Subcutaneous abdominal adipose tissue (tissue), 5 donors: ENCODE data around the gene WDR87.

Source experiments
- H3K27ac ChIP-seq: one replicate; pipeline ENCODE4 v1.7.0; 2013; ENCODE audit warnings: low read depth, mild to moderate bottlenecking, inconsistent platforms, low read length, moderate library complexity
- H3K27me3 ChIP-seq, 5 donors: one replicate each; pipeline ENCODE4 v1.7.0; 2013; ENCODE audit warnings: low read length in 5 of 5, inconsistent platforms in 1 of 5; ENCODE audit not compliant: control insufficient read depth in 5 of 5, insufficient read depth in 4 of 5
- H3K36me3 ChIP-seq, 5 donors: one replicate each; pipeline ENCODE4 v1.7.0; 2013; ENCODE audit warnings: low read length in 5 of 5; ENCODE audit not compliant: control insufficient read depth in 5 of 5, insufficient read depth in 5 of 5
- H3K4me1 ChIP-seq, 5 donors: one replicate each; pipeline ENCODE4 v1.7.0; 2013; ENCODE audit warnings: low read length in 5 of 5, mild to moderate bottlenecking in 3 of 5, moderate library complexity in 1 of 5; ENCODE audit not compliant: control insufficient read depth in 5 of 5, insufficient read depth in 5 of 5
- H3K4me3 ChIP-seq, 5 donors: one replicate each; pipeline ENCODE4 v1.7.0; 2013; ENCODE audit warnings: low read length in 5 of 5, low read depth in 1 of 5
- H3K9ac ChIP-seq, 5 donors: one replicate each; pipeline ENCODE4 v1.7.0; 2013; ENCODE audit warnings: low read length in 5 of 5, mild to moderate bottlenecking in 4 of 5, moderate library complexity in 3 of 5
- H3K9me3 ChIP-seq, 5 donors: one replicate each; pipeline ENCODE4 v1.7.0; 2013; ENCODE audit warnings: low read length in 5 of 5; ENCODE audit not compliant: control insufficient read depth in 5 of 5
- donor health status: healthy.
- donor health status: healthy.
- donor health status: healthy.
- donor health status: healthy.
- donor health status: healthy.

WDR87 gene

GRCh38 chr19:37896180-37896579 lies 10.2 kb downstream of the WDR87 start:
- Histone ChIP-seq H3K4me1 (no peaks in the 10 kb centered on the region), H3K27ac (no peak overlapping the region), H3K36me3 (no peaks in the 10 kb centered on the region), H3K27me3 (peaks cover 0 to 11% (median 8%) of the 10 kb centered on the region in 5 donors), H3K4me3 (no peak overlapping the region), H3K9me3 (no peaks in the 10 kb centered on the region), H3K9ac (no peak overlapping the region)

GRCh38 chr19:37893845-37894575 lies 12.4 kb downstream of the WDR87 start:
- H3K9ac ChIP-seq, result no peak overlapping the region
- no peaks in the 10 kb centered on the region for H3K9me3 ChIP-seq
- H3K27ac ChIP-seq, result no peak overlapping the region
- no peaks in the 10 kb centered on the region for H3K4me1 ChIP-seq
- H3K4me3 ChIP-seq, result no peak overlapping the region
- no peaks in the 10 kb centered on the region for H3K36me3 ChIP-seq
- peaks cover 0 to 11% (median 8%) of the 10 kb centered on the region in 5 donors for H3K27me3 ChIP-seq

GRCh38 chr19:37886571-37886970 lies 19.8 kb downstream of the WDR87 start:
- H3K4me1 ChIP-seq, result no peaks in the 10 kb centered on the region
- no peak overlapping the region for H3K4me3 ChIP-seq
- no peaks in the 10 kb centered on the region for H3K36me3 ChIP-seq
- H3K9me3 ChIP-seq, result peaks cover 5 to 40% (median 11%) of the 10 kb centered on the region in 5 donors
- H3K9ac ChIP-seq, result no peak overlapping the region
- H3K27me3 ChIP-seq, result no peaks in the 10 kb centered on the region
- H3K27ac ChIP-seq, result no peak overlapping the region

- no peaks in the 10 kb centered on the region for H3K36me3 ChIP-seq
- no peaks in the 10 kb centered on the region for H3K4me1 ChIP-seq
- no peak overlapping the region for H3K4me3 ChIP-seq
- H3K9ac ChIP-seq, result no peak overlapping the region
- H3K27me3 ChIP-seq, result no peaks in the 10 kb centered on the region
- peaks cover 5 to 40% (median 11%) of the 10 kb centered on the region in 5 donors for H3K9me3 ChIP-seq
- no peak overlapping the region for H3K27ac ChIP-seq
Observed at GRCh38 chr19:37885392-37885791, 21.0 kb downstream of the WDR87 start.

GRCh38 chr19:37877147-37877546 lies 29.2 kb downstream of the WDR87 start:
- Histone ChIP-seq H3K4me1 (no peaks in the 10 kb centered on the region), H3K9ac (no peak overlapping the region), H3K4me3 (no peak overlapping the region), H3K36me3 (no peaks in the 10 kb centered on the region), H3K27me3 (no peaks in the 10 kb centered on the region), H3K9me3 (peaks cover 0 to 7% (median 4%) of the 10 kb centered on the region in 5 donors), H3K27ac (no peak overlapping the region)

- H3K27ac ChIP-seq, result no peak overlapping the region
- H3K27me3 ChIP-seq, result no peaks in the 10 kb centered on the region
- H3K4me1 ChIP-seq, result no peaks in the 10 kb centered on the region
- H3K9ac ChIP-seq, result no peak overlapping the region
- no peaks in the 10 kb centered on the region for H3K36me3 ChIP-seq
- H3K9me3 ChIP-seq, result peaks cover 0 to 2% (median 0%) of the 10 kb centered on the region in 5 donors
- H3K4me3 ChIP-seq, result no peak overlapping the region
Observed at GRCh38 chr19:37876032-37876431, 30.4 kb downstream of the WDR87 start.

- no peak overlapping the region for H3K27ac ChIP-seq
- H3K4me1 ChIP-seq, result no peaks in the 10 kb centered on the region
- no peak overlapping the region for H3K9ac ChIP-seq
- H3K27me3 ChIP-seq, result no peaks in the 10 kb centered on the region
- H3K9me3 ChIP-seq, result peaks cover 0 to 2% (median 0%) of the 10 kb centered on the region in 5 donors
- H3K4me3 ChIP-seq, result no peak overlapping the region
- H3K36me3 ChIP-seq, result no peaks in the 10 kb centered on the region
Observed at GRCh38 chr19:37874784-37875183, 31.6 kb downstream of the WDR87 start.

GRCh38 chr19:37872383-37872782 lies 34.0 kb downstream of the WDR87 start:
- Histone ChIP-seq H3K4me3 (no peak overlapping the region), H3K36me3 (no peaks in the 10 kb centered on the region), H3K27ac (no peak overlapping the region)

GRCh38 chr19:37869766-37870340 lies 36.5 kb downstream of the WDR87 start:
- H3K36me3 ChIP-seq, result no peaks in the 10 kb centered on the region

More at GRCh38 chr19:37872383-37872782, 34.0 kb downstream of the WDR87 start:
- H3K4me1 ChIP-seq, result no peaks in the 10 kb centered on the region
- H3K9ac ChIP-seq, result no peak overlapping the region
- no peaks in the 10 kb centered on the region for H3K27me3 ChIP-seq
- peaks cover 0 to 2% (median 0%) of the 10 kb centered on the region in 5 donors for H3K9me3 ChIP-seq

GRCh38 chr19:37867831-37868230 lies 38.6 kb downstream of the WDR87 start:
- no peaks in the 10 kb centered on the region for H3K27me3 ChIP-seq

More at GRCh38 chr19:37869766-37870340, 36.5 kb downstream of the WDR87 start:
- Histone ChIP-seq H3K27me3 (no peaks in the 10 kb centered on the region), H3K27ac (no peak overlapping the region), H3K4me3 (no peak overlapping the region), H3K9me3 (no peaks in the 10 kb centered on the region), H3K4me1 (no peaks in the 10 kb centered on the region), H3K9ac (no peak overlapping the region)

More at GRCh38 chr19:37867831-37868230, 38.6 kb downstream of the WDR87 start:
- H3K4me3 ChIP-seq, result no peak overlapping the region
- H3K4me1 ChIP-seq, result no peaks in the 10 kb centered on the region
- H3K36me3 ChIP-seq, result no peaks in the 10 kb centered on the region
- H3K9ac ChIP-seq, result no peak overlapping the region
- no peaks in the 10 kb centered on the region for H3K9me3 ChIP-seq
- H3K27ac ChIP-seq, result no peak overlapping the region
